Fibroblast of lung (primary cell): ENCODE results near the gene ABL2. TPM values are rescaled to one million over a fixed set of nuclear protein-coding genes. Genes with fewer than 3 reads are reported as not detected.

Experiments used
- DNase-seq, 2 donors: peaks; one replicate each; pipeline versions ENCODE4 v3.0.0 to v3.0.0-alpha.2; 2010; ENCODE audit warnings: low read depth in 2 of 2
- H2AFZ ChIP-seq: 2 replicates; pipeline ENCODE4 v1.5.1; 2012; ENCODE audit warnings: low read length, control low read depth, inconsistent platforms
- H3K27ac ChIP-seq: 2 replicates; pipeline ENCODE4 v1.5.1; 2011; ENCODE audit warnings: low read length, control low read depth; ENCODE audit not compliant: insufficient read depth
- H3K27me3 ChIP-seq: 2 replicates; pipeline ENCODE4 v1.5.1; 2011; ENCODE audit warnings: mild to moderate bottlenecking, low read length; ENCODE audit not compliant: control insufficient read depth, insufficient read depth
- H3K36me3 ChIP-seq: 2 replicates; pipeline ENCODE4 v1.5.1; 2011; ENCODE audit warnings: low read length; ENCODE audit not compliant: control insufficient read depth, insufficient read depth
- H3K4me1 ChIP-seq: 2 replicates; pipeline ENCODE4 v1.5.1; 2011; ENCODE audit warnings: low read length; ENCODE audit not compliant: control insufficient read depth, insufficient read depth; ENCODE audit errors: extremely low read depth
- H3K4me2 ChIP-seq: 2 replicates; pipeline ENCODE4 v1.5.1; 2011; ENCODE audit warnings: low read length, control low read depth; ENCODE audit not compliant: insufficient read depth; ENCODE audit errors: extremely low read depth
- H3K4me3 ChIP-seq, 4 experiments: fragments of 200-600 bp in 1 of 4; sonication (generic) in 1 of 4; replicated peaks in 1 of 4; 2 replicates each; pipeline ENCODE4 v1.5.1; 2011 to 2016; ENCODE audit warnings: low read length in 4 of 4, low read depth in 3 of 4, mild to moderate bottlenecking in 3 of 4, control low read depth in 2 of 4, inconsistent platforms in 1 of 4, mixed read lengths in 1 of 4; ENCODE audit not compliant: insufficient read depth in 1 of 4; ENCODE audit errors: control extremely low read depth in 1 of 4
- H3K79me2 ChIP-seq: 2 replicates; pipeline ENCODE4 v1.5.1; 2012; ENCODE audit warnings: mild to moderate bottlenecking, low read length, inconsistent platforms; ENCODE audit not compliant: control insufficient read depth, insufficient read depth
- H3K9ac ChIP-seq: 2 replicates; pipeline ENCODE4 v1.5.1; 2011; ENCODE audit warnings: mild to moderate bottlenecking, low read length, control low read depth; ENCODE audit not compliant: insufficient read depth
- H3K9me3 ChIP-seq: 2 replicates; pipeline ENCODE4 v1.5.1; 2012; ENCODE audit warnings: low read depth, low read length; ENCODE audit not compliant: control insufficient read depth, insufficient read depth
- H4K20me1 ChIP-seq: 2 replicates; pipeline ENCODE4 v1.5.1; 2011; ENCODE audit warnings: low read length; ENCODE audit not compliant: control insufficient read depth, insufficient read depth; ENCODE audit errors: extremely low read depth
- EZH2 ChIP-seq: IDR thresholded peaks from 2 replicates; pipeline ENCODE4 v1.5.1; 2012; ENCODE audit warnings: low read length, control low read depth, mild to moderate bottlenecking; ENCODE audit errors: missing control alignments
- polyA plus RNA-seq, 2 donors: library from polyadenylated mRNA; depleted of rRNA in 1 of 2; stranded (reverse) in 1 of 2; unstranded in 1 of 2; fragments of >200 nt; gene quantifications; 2 replicates each; pipeline ENCODE4 v1.2.1, GENCODE V29; 2011 to 2012; ENCODE audit warnings: missing spikeins in 1 of 2
- total RNA-seq: library from RNA; depleted of rRNA; stranded (reverse); fragments of >200 nt; gene quantifications from 2 replicates; pipeline ENCODE4 v1.2.1, GENCODE V29; 2014
- TF ChIP-seq, protein P1 (sequence below), 2 donors: IDR thresholded peaks in 1 of 2; conservative IDR thresholded peaks in 1 of 2; 1 replicate in 1 of 2; 2 replicates in 1 of 2; pipeline ENCODE4 v1.5.1; 2011 to 2012; ENCODE audit warnings: low read length in 2 of 2, control low read depth in 1 of 2, inconsistent platforms in 1 of 2, low read depth in 1 of 2, mild to moderate bottlenecking in 1 of 2

Gene ABL2
- total and polyA plus RNA-seq, 2 donors (not counting 1 experiment from before 2014, with no cell fraction given): 36.1 to 85.4 TPM

DNA sequence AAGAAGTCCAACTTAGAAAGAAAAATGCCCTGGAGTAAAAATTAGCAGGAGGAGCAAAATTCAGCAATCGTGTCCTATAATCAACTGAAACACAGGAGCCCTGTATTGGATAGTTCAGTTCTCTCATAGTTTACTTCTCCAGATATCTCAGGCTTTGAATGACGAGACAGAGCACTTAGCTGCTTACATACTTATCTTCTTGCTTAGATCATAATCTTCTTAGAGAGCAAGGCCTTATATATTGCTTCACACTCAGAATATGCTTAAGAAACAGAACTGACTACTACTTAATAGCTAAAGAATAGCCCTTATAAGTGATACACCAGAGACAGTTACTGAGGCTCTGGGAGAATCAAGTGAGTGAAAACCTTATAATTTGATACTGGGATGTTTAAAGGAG, 108.7 kb downstream of the ABL2 start:
- TF ChIP-seq, protein P1, sequence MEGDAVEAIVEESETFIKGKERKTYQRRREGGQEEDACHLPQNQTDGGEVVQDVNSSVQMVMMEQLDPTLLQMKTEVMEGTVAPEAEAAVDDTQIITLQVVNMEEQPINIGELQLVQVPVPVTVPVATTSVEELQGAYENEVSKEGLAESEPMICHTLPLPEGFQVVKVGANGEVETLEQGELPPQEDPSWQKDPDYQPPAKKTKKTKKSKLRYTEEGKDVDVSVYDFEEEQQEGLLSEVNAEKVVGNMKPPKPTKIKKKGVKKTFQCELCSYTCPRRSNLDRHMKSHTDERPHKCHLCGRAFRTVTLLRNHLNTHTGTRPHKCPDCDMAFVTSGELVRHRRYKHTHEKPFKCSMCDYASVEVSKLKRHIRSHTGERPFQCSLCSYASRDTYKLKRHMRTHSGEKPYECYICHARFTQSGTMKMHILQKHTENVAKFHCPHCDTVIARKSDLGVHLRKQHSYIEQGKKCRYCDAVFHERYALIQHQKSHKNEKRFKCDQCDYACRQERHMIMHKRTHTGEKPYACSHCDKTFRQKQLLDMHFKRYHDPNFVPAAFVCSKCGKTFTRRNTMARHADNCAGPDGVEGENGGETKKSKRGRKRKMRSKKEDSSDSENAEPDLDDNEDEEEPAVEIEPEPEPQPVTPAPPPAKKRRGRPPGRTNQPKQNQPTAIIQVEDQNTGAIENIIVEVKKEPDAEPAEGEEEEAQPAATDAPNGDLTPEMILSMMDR (conservative IDR thresholded peaks at IDR 0.05 in 1 of 2, IDR thresholded peaks at IDR 0.05 in 1 of 2; ENCODE audit: low read depth in 1 of 2, low read length in 2 of 2): no peak
- no peak for TF ChIP-seq EZH2
- Histone ChIP-seq H3K9me3 (no peaks in the 10 kb centered on the region), H3K27ac (no peak overlapping the region), H3K36me3 (peaks cover 16% of the 10 kb centered on the region), H4K20me1 (no peaks in the 10 kb centered on the region), H3K79me2 (peaks cover 41% of the 10 kb centered on the region), H2AFZ (no peak overlapping the region), H3K4me1 (no peaks in the 10 kb centered on the region), H3K4me3 (no peak overlapping the region), H3K27me3 (no peaks in the 10 kb centered on the region), H3K4me2 (no peak overlapping the region), H3K9ac (no peak overlapping the region)
- no peak for DNase-seq

DNA sequence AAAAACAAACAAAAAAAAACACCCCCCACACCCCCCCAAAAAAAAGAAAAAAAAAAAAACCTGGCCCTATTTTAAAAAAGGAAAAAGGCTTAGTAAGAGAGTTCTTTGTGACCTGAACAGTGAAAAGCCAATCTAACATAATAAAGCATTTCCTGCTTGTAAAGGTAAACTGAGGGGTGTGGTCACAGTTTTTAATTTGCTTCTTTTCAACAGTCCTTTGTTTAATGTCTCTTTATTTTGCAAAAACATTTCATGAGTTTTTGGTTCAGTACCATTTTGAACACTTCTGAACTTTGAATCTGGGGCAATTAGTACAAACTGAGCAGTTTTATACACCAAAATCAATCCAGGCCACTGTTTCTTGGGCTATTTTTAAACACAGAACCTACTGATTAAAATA, 110.0 kb downstream of the ABL2 start:
- Histone ChIP-seq H3K4me1 (no peaks in the 10 kb centered on the region), H3K27ac (no peak overlapping the region), H3K36me3 (peaks cover 16% of the 10 kb centered on the region), H3K79me2 (peaks cover 32% of the 10 kb centered on the region), H3K9ac (no peak overlapping the region), H4K20me1 (no peaks in the 10 kb centered on the region), H2AFZ (no peak overlapping the region), H3K4me3 (no peak overlapping the region), H3K4me2 (no peak overlapping the region), H3K9me3 (no peaks in the 10 kb centered on the region), H3K27me3 (no peaks in the 10 kb centered on the region)
- DNase-seq: no peak
- TF ChIP-seq EZH2: no peak
- TF ChIP-seq, protein P1 (conservative IDR thresholded peaks at IDR 0.05 in 1 of 2, IDR thresholded peaks at IDR 0.05 in 1 of 2; ENCODE audit: low read depth in 1 of 2, low read length in 2 of 2): no peak

DNA sequence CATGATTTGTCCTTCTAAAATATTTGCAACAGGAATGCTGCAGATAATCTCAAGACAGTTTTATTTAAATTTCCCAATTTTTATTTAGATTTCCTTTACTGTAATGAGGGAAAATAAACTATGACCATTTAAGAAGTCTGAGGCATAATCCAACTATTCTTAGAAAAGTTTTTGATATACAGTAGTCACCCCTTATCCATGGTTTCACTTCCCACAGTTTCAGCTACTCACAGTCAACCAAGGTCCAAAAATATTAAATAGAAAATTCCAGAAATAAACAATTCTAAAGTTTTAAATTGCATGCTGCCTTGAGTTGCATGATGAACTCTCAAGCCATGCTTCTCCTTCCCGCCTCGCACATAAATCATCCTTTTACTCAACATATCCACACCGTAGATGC, 114.3 kb downstream of the ABL2 start:
- H3K9ac ChIP-seq: no peak overlapping the region
- H3K4me2 ChIP-seq: no peak overlapping the region
- TF ChIP-seq, protein P1 (conservative IDR thresholded peaks at IDR 0.05 in 1 of 2, IDR thresholded peaks at IDR 0.05 in 1 of 2; ENCODE audit: low read depth in 1 of 2, low read length in 2 of 2): no peak
- TF ChIP-seq EZH2: no peak
- peaks cover 20% of the 10 kb centered on the region for H3K79me2 ChIP-seq
- peaks cover 19% of the 10 kb centered on the region for H3K36me3 ChIP-seq
- no peak overlapping the region for H2AFZ ChIP-seq
- H3K4me1 ChIP-seq: no peaks in the 10 kb centered on the region
- no peaks in the 10 kb centered on the region for H3K27me3 ChIP-seq
- no peak for DNase-seq
- H3K4me3 ChIP-seq: no peak overlapping the region
- H3K9me3 ChIP-seq: no peaks in the 10 kb centered on the region
- no peak overlapping the region for H3K27ac ChIP-seq
- no peaks in the 10 kb centered on the region for H4K20me1 ChIP-seq
